ENCODE measurements around the gene FANCL.
"Not testable (repeated sequence)": the region's sequence is repeated elsewhere in the genome, so short reads cannot be mapped to it uniquely, and the experiment has no call there.

Gene FANCL

DNA sequence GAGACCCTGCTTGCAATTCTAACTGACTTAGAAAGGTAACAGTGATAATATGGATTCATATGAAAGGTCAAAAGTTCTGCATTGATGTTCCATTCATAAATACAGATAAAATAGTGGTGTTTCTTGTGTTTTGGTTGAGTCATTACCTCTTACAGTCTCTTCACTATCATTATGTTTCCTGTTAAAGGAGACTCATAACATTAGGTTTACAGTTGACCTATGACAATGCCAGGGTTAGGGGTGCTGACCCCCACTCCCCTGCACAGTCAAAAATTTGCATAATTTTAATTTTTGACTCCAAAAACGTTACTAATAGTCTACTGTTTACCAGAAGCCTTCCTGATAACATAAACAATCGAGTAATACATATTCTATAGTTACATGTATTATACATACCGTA lies 119.1 kb downstream of the FANCL start:
- no peaks in the 10 kb centered on the region for H3K27me3 ChIP-seq (ENCODE audit: insufficient read depth, poor library complexity, severe bottlenecking)
- H3K27ac ChIP-seq (ENCODE audit: poor library complexity, severe bottlenecking) = no peak overlapping the region
- TF ChIP-seq, protein P1, sequence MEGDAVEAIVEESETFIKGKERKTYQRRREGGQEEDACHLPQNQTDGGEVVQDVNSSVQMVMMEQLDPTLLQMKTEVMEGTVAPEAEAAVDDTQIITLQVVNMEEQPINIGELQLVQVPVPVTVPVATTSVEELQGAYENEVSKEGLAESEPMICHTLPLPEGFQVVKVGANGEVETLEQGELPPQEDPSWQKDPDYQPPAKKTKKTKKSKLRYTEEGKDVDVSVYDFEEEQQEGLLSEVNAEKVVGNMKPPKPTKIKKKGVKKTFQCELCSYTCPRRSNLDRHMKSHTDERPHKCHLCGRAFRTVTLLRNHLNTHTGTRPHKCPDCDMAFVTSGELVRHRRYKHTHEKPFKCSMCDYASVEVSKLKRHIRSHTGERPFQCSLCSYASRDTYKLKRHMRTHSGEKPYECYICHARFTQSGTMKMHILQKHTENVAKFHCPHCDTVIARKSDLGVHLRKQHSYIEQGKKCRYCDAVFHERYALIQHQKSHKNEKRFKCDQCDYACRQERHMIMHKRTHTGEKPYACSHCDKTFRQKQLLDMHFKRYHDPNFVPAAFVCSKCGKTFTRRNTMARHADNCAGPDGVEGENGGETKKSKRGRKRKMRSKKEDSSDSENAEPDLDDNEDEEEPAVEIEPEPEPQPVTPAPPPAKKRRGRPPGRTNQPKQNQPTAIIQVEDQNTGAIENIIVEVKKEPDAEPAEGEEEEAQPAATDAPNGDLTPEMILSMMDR (IDR thresholded peaks at IDR 0.05; ENCODE audit: poor library complexity, severe bottlenecking) = no peak
- H3K4me3 ChIP-seq (ENCODE audit: severe bottlenecking) = no peak overlapping the region
- peaks cover 14% of the 10 kb centered on the region for H3K36me3 ChIP-seq (ENCODE audit: low read depth)
- H3K4me1 ChIP-seq (ENCODE audit: insufficient read depth, poor library complexity, severe bottlenecking) = peaks cover 6% of the 10 kb centered on the region
- no peak for DNase-seq (ENCODE audit: low spot score)
- no peaks in the 10 kb centered on the region for H3K9me3 ChIP-seq (ENCODE audit: severe bottlenecking)
- no peak for ATAC-seq (ENCODE audit: low read depth)

DNA sequence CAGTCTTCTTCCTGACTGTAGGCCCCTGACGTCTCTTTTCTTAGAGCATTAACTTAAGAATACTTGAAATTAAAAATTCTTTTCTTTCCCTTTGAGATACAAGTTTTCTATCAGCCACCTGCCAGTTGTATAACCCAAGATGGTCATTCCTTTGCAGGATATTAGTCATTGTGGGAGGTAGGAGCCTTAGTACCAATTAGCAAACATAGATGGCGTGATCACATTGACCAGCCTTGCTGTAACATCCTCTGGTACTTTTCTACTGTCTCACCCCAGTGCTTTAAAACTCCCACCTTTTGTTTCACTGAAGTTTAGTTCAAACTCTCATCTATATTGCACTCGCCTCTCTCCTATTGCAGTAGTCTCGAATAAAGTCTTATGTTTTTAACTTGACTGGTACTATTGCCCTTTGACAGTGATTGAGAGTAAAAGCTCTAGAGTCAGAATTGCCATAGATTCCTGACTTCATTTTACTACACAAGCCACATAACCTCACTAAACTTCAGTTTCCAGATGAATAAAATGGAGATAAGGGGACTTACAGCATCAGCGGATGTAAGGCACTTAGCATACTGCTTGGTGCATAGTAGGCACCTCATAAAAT lies 120.4 kb downstream of the FANCL start:
- no peak overlapping the region for H3K4me3 ChIP-seq (ENCODE audit: severe bottlenecking)
- H3K9me3 ChIP-seq (ENCODE audit: severe bottlenecking) = no peaks in the 10 kb centered on the region
- peaks cover 6% of the 10 kb centered on the region for H3K4me1 ChIP-seq (ENCODE audit: insufficient read depth, poor library complexity, severe bottlenecking)
- H3K36me3 ChIP-seq (ENCODE audit: low read depth) = peaks cover 14% of the 10 kb centered on the region
- TF ChIP-seq, protein P1 (IDR thresholded peaks at IDR 0.05; ENCODE audit: poor library complexity, severe bottlenecking) = no peak
- no peak for ATAC-seq (ENCODE audit: low read depth)
- no peaks in the 10 kb centered on the region for H3K27me3 ChIP-seq (ENCODE audit: insufficient read depth, poor library complexity, severe bottlenecking)
- DNase-seq (ENCODE audit: low spot score) = no peak
- no peak overlapping the region for H3K27ac ChIP-seq (ENCODE audit: poor library complexity, severe bottlenecking)

DNA sequence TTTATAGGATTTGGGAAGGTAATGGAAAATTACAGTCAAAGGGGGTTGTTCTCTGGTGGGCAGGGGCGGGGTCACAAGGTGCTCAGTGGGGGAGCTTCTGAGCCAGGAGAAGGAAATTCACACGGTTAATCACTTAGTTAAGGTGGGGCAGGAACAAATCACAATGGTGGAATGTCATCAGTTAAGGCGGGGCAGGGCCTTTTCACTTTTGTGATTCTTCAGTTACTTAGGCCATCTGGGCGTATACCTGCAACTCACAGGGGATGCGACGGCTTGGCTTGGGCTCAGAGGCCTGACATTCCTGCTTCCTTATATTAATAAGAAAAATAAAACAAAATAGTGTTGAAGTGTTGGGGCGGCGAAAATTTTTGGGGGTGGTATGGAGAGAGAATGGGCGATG lies 127.6 kb downstream of the FANCL start:
- not testable (repeated sequence) for H3K36me3 ChIP-seq (ENCODE audit: low read depth); H3K9me3 ChIP-seq (ENCODE audit: severe bottlenecking); H3K27me3 ChIP-seq (ENCODE audit: insufficient read depth, poor library complexity, severe bottlenecking); H3K4me3 ChIP-seq (ENCODE audit: severe bottlenecking); ATAC-seq (ENCODE audit: low read depth)
- H3K4me1 ChIP-seq (ENCODE audit: insufficient read depth, poor library complexity, severe bottlenecking) = peaks cover 31% of the 10 kb centered on the region
- peak; percentile 47 for DNase-seq (ENCODE audit: low spot score)
- peak overlapping the region; percentile 94 for H3K27ac ChIP-seq (ENCODE audit: poor library complexity, severe bottlenecking)

DNA sequence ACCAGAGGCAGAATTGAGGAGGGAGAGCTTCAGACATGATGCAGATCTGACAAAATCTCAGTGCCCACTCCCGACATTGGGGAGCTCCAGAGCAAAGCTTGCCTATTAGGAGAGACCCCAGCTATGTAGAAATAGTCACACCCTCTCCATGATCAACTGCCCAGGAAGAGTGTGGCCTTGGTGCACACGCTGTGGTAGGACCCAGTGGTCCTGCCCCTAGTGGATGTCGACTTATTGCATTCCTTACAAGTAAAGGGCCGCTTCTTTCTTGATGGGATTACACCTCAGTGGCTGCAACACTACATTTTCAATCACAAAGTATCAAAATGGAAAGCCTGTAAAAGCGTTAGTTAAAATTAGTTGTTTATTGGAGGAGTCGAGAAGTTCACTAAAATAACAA lies 130.4 kb downstream of the FANCL start:
- no peaks in the 10 kb centered on the region for H3K27me3 ChIP-seq (ENCODE audit: insufficient read depth, poor library complexity, severe bottlenecking)
- H3K36me3 ChIP-seq (ENCODE audit: low read depth) = no peaks in the 10 kb centered on the region
- no peaks in the 10 kb centered on the region for H3K9me3 ChIP-seq (ENCODE audit: severe bottlenecking)
- peak overlapping the region; percentile 94 for H3K27ac ChIP-seq (ENCODE audit: poor library complexity, severe bottlenecking)
- DNase-seq (ENCODE audit: low spot score) (no peak), ATAC-seq (ENCODE audit: low read depth) (no peak)
- H3K4me1 ChIP-seq (ENCODE audit: insufficient read depth, poor library complexity, severe bottlenecking) = peaks cover 53% of the 10 kb centered on the region
- H3K4me3 ChIP-seq (ENCODE audit: severe bottlenecking) = no peak overlapping the region
- TF ChIP-seq, protein P1 (IDR thresholded peaks at IDR 0.05; ENCODE audit: poor library complexity, severe bottlenecking) = no peak

DNA sequence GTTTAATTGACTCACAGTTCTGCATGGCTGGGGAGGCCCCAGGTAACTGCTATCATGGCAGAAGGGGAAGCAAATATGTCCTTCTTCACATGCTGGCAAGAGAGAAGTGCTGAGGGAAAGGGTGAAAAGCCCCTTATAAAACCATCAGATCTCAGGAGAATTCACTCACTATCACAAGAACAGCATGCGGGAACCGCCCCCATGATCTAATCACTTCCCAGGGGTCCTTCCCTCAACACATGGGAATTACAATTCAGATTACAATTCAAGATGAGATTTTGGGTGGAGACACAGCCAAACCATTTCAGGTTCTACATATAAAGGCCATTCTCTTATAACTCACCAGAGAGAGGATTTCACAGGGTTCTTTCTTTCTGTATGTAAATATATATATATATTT lies 131.6 kb downstream of the FANCL start:
- Histone ChIP-seq H3K36me3 (ENCODE audit: low read depth) (no peaks in the 10 kb centered on the region), H3K27ac (ENCODE audit: poor library complexity, severe bottlenecking) (peak overlapping the region; percentile 94), H3K4me3 (ENCODE audit: severe bottlenecking) (no peak overlapping the region), H3K27me3 (ENCODE audit: insufficient read depth, poor library complexity, severe bottlenecking) (no peaks in the 10 kb centered on the region), H3K9me3 (ENCODE audit: severe bottlenecking) (no peaks in the 10 kb centered on the region), H3K4me1 (ENCODE audit: insufficient read depth, poor library complexity, severe bottlenecking) (peaks cover 53% of the 10 kb centered on the region)
- no peak for ATAC-seq (ENCODE audit: low read depth)
- TF ChIP-seq, protein P1 (IDR thresholded peaks at IDR 0.05; ENCODE audit: poor library complexity, severe bottlenecking) = no peak
- no peak for DNase-seq (ENCODE audit: low spot score)

Measured in RWPE2 (cell line).